Mucosa of rectum (tissue), 2 donors: ENCODE results near the gene ZXDA.

Experiments used
- H3K27ac ChIP-seq, 2 donors: one replicate each; pipeline ENCODE4 v1.7.0; 2013; ENCODE audit warnings: inconsistent platforms in 2 of 2, low read depth in 2 of 2, low read length in 2 of 2
- H3K27me3 ChIP-seq, 2 donors: one replicate each; pipeline ENCODE4 v1.7.0; 2013; ENCODE audit warnings: low read length in 2 of 2; ENCODE audit not compliant: control insufficient read depth in 2 of 2, insufficient read depth in 2 of 2
- H3K36me3 ChIP-seq, 2 donors: one replicate each; pipeline ENCODE4 v1.7.0; 2013; ENCODE audit warnings: low read length in 2 of 2; ENCODE audit not compliant: control insufficient read depth in 2 of 2, insufficient read depth in 2 of 2
- H3K4me1 ChIP-seq, 2 donors: one replicate each; pipeline ENCODE4 v1.7.0; 2013; ENCODE audit warnings: low read length in 2 of 2, mild to moderate bottlenecking in 1 of 2; ENCODE audit not compliant: control insufficient read depth in 2 of 2, insufficient read depth in 2 of 2
- H3K4me3 ChIP-seq, 2 donors: one replicate each; pipeline ENCODE4 v1.7.0; 2013; ENCODE audit warnings: low read length in 2 of 2
- H3K9ac ChIP-seq, 2 donors: one replicate each; pipeline ENCODE4 v1.7.0; 2013; ENCODE audit warnings: low read length in 2 of 2, low read depth in 1 of 2, mild to moderate bottlenecking in 1 of 2
- H3K9me3 ChIP-seq, 2 donors: one replicate each; pipeline ENCODE4 v1.7.0; 2013; ENCODE audit warnings: low read length in 2 of 2; ENCODE audit not compliant: control insufficient read depth in 2 of 2
- donor health status: healthy.
- donor health status: Normal muscosa, but diverticular disease.

The ZXDA gene

DNA sequence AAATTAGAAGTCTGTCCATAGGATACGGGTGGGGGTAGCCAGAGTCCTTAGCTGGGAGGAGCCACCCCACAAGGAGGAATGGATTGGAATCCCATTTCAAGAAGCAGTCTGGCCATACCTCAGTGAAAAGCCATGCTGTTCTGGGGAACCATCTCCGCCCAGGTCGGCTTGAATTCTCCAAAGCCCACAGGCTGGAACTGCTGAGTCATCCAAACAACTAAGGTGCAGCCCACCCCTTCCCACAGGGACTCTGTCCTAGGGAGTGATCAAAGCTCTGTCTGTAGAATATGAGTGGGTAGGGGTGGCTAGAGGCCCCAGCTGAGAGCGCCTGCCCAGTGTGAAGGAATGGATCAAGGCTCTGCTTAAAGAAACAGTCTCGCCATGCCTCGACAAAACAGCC lies 38.8 kb downstream of the ZXDA start:
- H3K27me3 ChIP-seq, result no peaks in the 10 kb centered on the region
- H3K9ac ChIP-seq, result no peak overlapping the region

More for the DNA sequence above, 38.8 kb downstream of the ZXDA start:
- Histone ChIP-seq H3K36me3 (no peaks in the 10 kb centered on the region), H3K9me3 (peaks cover 0 to 3% of the 10 kb centered on the region in 2 donors), H3K4me1 (no peaks in the 10 kb centered on the region), H3K27ac (no peak overlapping the region), H3K4me3 (no peak overlapping the region)
